PC-3 (cell line): ENCODE data around the gene PSAPL1. TPM values are rescaled to one million over a fixed set of nuclear protein-coding genes. Genes with fewer than 3 reads are reported as not detected.

Experiments
- ATAC-seq: fragments of 200-7000 bp; cut with Tn5 transposase; 2 replicates; pipeline ENCODE4 v1.9.1; 2020; ENCODE audit warnings: mild to moderate bottlenecking, moderate library complexity
- BruUV-seq: library from RNA; stranded (reverse); fragments of 400-500 nt; replicated peaks from 2 replicates; lab custom pipeline; 2021; lab: Mats Ljungman, UMichigan
- CTCF ChIA-PET: fragments of 300-600 bp; sonication (Branson Sonifier 250); formaldehyde crosslinking; loops from one replicate; lab custom pipeline; 2022; ENCODE audit warnings: antibody characterized with exemption; lab: Charles Lee
- POLR2A ChIA-PET: fragments of 300-600 bp; sonication (Branson Sonifier 250); formaldehyde crosslinking; loops from one replicate; lab custom pipeline; 2022; ENCODE audit warnings: antibody characterized with exemption; ENCODE audit not compliant: unreplicated experiment; lab: Charles Lee
- DNase-seq: peaks from one replicate; pipeline ENCODE4 v3.0.0-alpha.2; 2015
- H2AFZ ChIP-seq: fragments of 300-600 bp; sonication (generic); 2 replicates; pipeline ENCODE4 v1.6.0; 2016; ENCODE audit warnings: antibody characterized with exemption, low read length
- H3F3A ChIP-seq: fragments of 300-600 bp; sonication (generic); one replicate; pipeline ENCODE4 v1.6.0; 2017; ENCODE audit warnings: antibody characterized with exemption, low read length, control low read depth, mild to moderate bottlenecking; ENCODE audit not compliant: unreplicated experiment
- H3K27ac ChIP-seq: fragments of 300-600 bp; sonication (generic); 2 replicates; pipeline ENCODE4 v1.5.1; 2016; ENCODE audit warnings: mild to moderate bottlenecking, low read length
- H3K27me3 ChIP-seq: fragments of 300-600 bp; sonication (generic); 2 replicates; pipeline ENCODE4 v1.6.1; 2016; ENCODE audit warnings: low read length, mixed read lengths
- H3K36me3 ChIP-seq: fragments of 300-600 bp; sonication (generic); 2 replicates; pipeline ENCODE4 v1.6.1; 2016; ENCODE audit warnings: low read depth, mixed run types, low read length, mixed read lengths
- H3K4me1 ChIP-seq: fragments of 300-600 bp; sonication (generic); 2 replicates; pipeline ENCODE4 v1.5.1; 2016; ENCODE audit warnings: low read length; ENCODE audit not compliant: insufficient read depth
- H3K4me2 ChIP-seq: fragments of 300-600 bp; sonication (generic); 2 replicates; pipeline ENCODE4 v1.6.0; 2016; ENCODE audit warnings: low read length
- H3K4me3 ChIP-seq: fragments of 300-600 bp; sonication (generic); 2 replicates; pipeline ENCODE4 v1.5.1; 2016; ENCODE audit warnings: mild to moderate bottlenecking, low read length, mixed read lengths
- H3K79me2 ChIP-seq: fragments of 300-600 bp; sonication (generic); 2 replicates; pipeline ENCODE4 v1.6.1; 2017; ENCODE audit warnings: low read length, mixed read lengths
- H3K9ac ChIP-seq: fragments of 300-600 bp; sonication (generic); 2 replicates; pipeline ENCODE4 v1.6.0; 2016; ENCODE audit warnings: mild to moderate bottlenecking, low read length
- H3K9me2 ChIP-seq: fragments of 300-600 bp; sonication (generic); replicated peaks from 2 replicates; pipeline ENCODE4 v1.6.1; 2016; ENCODE audit warnings: mixed run types, low read length, mixed read lengths
- H3K9me3 ChIP-seq: fragments of 300-600 bp; sonication (generic); 2 replicates; pipeline ENCODE4 v1.6.1; 2016; ENCODE audit warnings: low read length, mixed read lengths
- H4K20me1 ChIP-seq: fragments of 300-600 bp; sonication (generic); 2 replicates; pipeline ENCODE4 v1.6.1; 2016; ENCODE audit warnings: low read length, mixed read lengths
- CTCF ChIP-seq: fragments of 300-600 bp; sonication (generic); conservative IDR thresholded peaks from 2 replicates; pipeline ENCODE4 v1.5.1; 2017; ENCODE audit warnings: antibody characterized with exemption, low read depth, mild to moderate bottlenecking, low read length
- EZH2 ChIP-seq: fragments of 300-600 bp; sonication (generic); IDR thresholded peaks from one replicate; pipeline ENCODE4 v1.6.1; 2017; ENCODE audit warnings: antibody characterized with exemption, mild to moderate bottlenecking, low read length; ENCODE audit not compliant: unreplicated experiment
- EZH2phosphoT487 ChIP-seq: fragments of 300-600 bp; sonication (generic); IDR thresholded peaks from 2 replicates; pipeline ENCODE4 v1.6.1; 2018; ENCODE audit warnings: mild to moderate bottlenecking, antibody characterized with exemption, low read length, borderline replicate concordance
- intact Hi-C: fragments of 100-400 bp; cut with micrococcal nuclease; formaldehyde crosslinking; loops from 2 replicates; pipeline ENCODE4 v1.9.0; 2023
- total RNA-seq: library from RNA; depleted of rRNA; stranded (reverse); fragments of >200 nt; gene quantifications from 2 replicates; pipeline ENCODE4 v1.2.3, GENCODE V29; 2014

The PSAPL1 gene
- total RNA-seq, 1 experiment from 2014 or later = 0.15 TPM

GRCh38 chr4:7470111-7470510 is 35.4 kb upstream of the PSAPL1 start:
- intact Hi-C loops = no loop called here
- ChIA-PET POLR2A (no interaction called here), CTCF (no interaction called here)
- no TSS peak for BruUV-seq
- Histone ChIP-seq H4K20me1 (no peaks in the 10 kb centered on the region), H3K9me3 (no peaks in the 10 kb centered on the region), H3K9me2 (no peaks in the 10 kb centered on the region), H3K36me3 (no peaks in the 10 kb centered on the region), H3K9ac (no peak overlapping the region), H3K4me3 (no peak overlapping the region), H3K4me1 (no peaks in the 10 kb centered on the region), H2AFZ (no peak overlapping the region), H3F3A (no peaks in the 10 kb centered on the region), H3K79me2 (no peaks in the 10 kb centered on the region), H3K27me3 (no peaks in the 10 kb centered on the region), H3K27ac (no peak overlapping the region), H3K4me2 (no peak overlapping the region)
- DNase-seq = no peak
- TF ChIP-seq EZH2phosphoT487 (no peak), CTCF (no peak)
- ATAC-seq = no peak

GRCh38 chr4:7469023-7469422 is 34.3 kb upstream of the PSAPL1 start:
- Histone ChIP-seq H3K9ac (no peak overlapping the region), H3F3A (no peaks in the 10 kb centered on the region), H3K4me2 (no peak overlapping the region), H3K4me1 (no peaks in the 10 kb centered on the region), H3K4me3 (no peak overlapping the region), H2AFZ (no peak overlapping the region), H3K9me3 (no peaks in the 10 kb centered on the region), H3K9me2 (no peaks in the 10 kb centered on the region), H3K27me3 (no peaks in the 10 kb centered on the region), H3K36me3 (no peaks in the 10 kb centered on the region), H4K20me1 (no peaks in the 10 kb centered on the region), H3K27ac (no peak overlapping the region), H3K79me2 (no peaks in the 10 kb centered on the region)
- ChIA-PET CTCF (no interaction called here), POLR2A (no interaction called here)
- no TSS peak for BruUV-seq
- TF ChIP-seq EZH2 = no peak
- TF ChIP-seq CTCF = no peak
- TF ChIP-seq EZH2phosphoT487 = no peak
- DNase-seq (no peak), ATAC-seq (no peak)
- intact Hi-C loops = no loop called here

- Histone ChIP-seq H3K27me3 (no peaks in the 10 kb centered on the region), H3K9me2 (no peaks in the 10 kb centered on the region), H3K9ac (no peak overlapping the region), H3K4me3 (no peak overlapping the region), H3F3A (no peaks in the 10 kb centered on the region), H3K27ac (no peak overlapping the region), H3K4me1 (peaks cover 7% of the 10 kb centered on the region), H3K79me2 (no peaks in the 10 kb centered on the region), H3K4me2 (no peak overlapping the region), H2AFZ (no peak overlapping the region), H3K9me3 (no peaks in the 10 kb centered on the region), H4K20me1 (no peaks in the 10 kb centered on the region), H3K36me3 (no peaks in the 10 kb centered on the region)
- ChIA-PET POLR2A (no interaction called here), CTCF (interaction anchor here (0.5 kb wide), 1 partner anchor 253 kb away, joined by 3 read pairs; no protein-coding TSS in a partner anchor)
- BruUV-seq = no TSS peak
- intact Hi-C loops = no loop called here
- no peak for ATAC-seq
- TF ChIP-seq EZH2 = no peak
- TF ChIP-seq CTCF = no peak
- TF ChIP-seq EZH2phosphoT487 = no peak
- no peak for DNase-seq
These were observed 32.7 kb upstream of the PSAPL1 start for GRCh38 chr4:7467471-7467870.
